IMR-90 (cell line): Measurements from ENCODE around the gene SERPINH1. TPM values are rescaled to one million over a fixed set of nuclear protein-coding genes. Genes with fewer than 3 reads are reported as not detected.

Source experiments
- ATAC-seq: fragments of 200-7000 bp; cut with Tn5 transposase; 2 replicates; pipeline ENCODE4 v1.9.1; 2020; ENCODE audit warnings: low read depth, mild to moderate bottlenecking, moderate library complexity
- BruUV-seq: library from RNA; stranded (reverse); fragments of 400-500 nt; replicated peaks from 2 replicates; lab custom pipeline; 2021; lab: Mats Ljungman, UMichigan
- CTCF ChIA-PET: fragments of 300-600 bp; formaldehyde crosslinking; extraction: SDS; loops from one replicate; lab custom pipeline; 2021; ENCODE audit warnings: antibody characterized with exemption; lab: Yijun Ruan, JAX
- POLR2A ChIA-PET: fragments of 300-600 bp; sonication (Branson Sonifier 250); formaldehyde crosslinking; loops from one replicate; lab custom pipeline; 2022; ENCODE audit warnings: antibody characterized with exemption; ENCODE audit not compliant: unreplicated experiment; lab: Charles Lee
- DNase-seq: peaks from one replicate; pipeline ENCODE4 v3.0.0; 2013
- H2AFZ ChIP-seq: replicated peaks from 2 replicates; pipeline ENCODE3; 2013; ENCODE audit warnings: low read length, mild to moderate bottlenecking; ENCODE audit not compliant: poor library complexity
- H2AK5ac ChIP-seq: 2 replicates; pipeline ENCODE4 v1.6.1; 2013; ENCODE audit warnings: low read depth, low read length, inconsistent platforms
- H2AK9ac ChIP-seq: replicated peaks from 2 replicates; pipeline ENCODE3; 2013; ENCODE audit warnings: mild to moderate bottlenecking, low read depth, low read length, moderate library complexity; ENCODE audit not compliant: poor library complexity
- H2BK120ac ChIP-seq: 2 replicates; pipeline ENCODE4 v1.6.1; 2013; ENCODE audit warnings: low read depth, low read length, inconsistent platforms
- H2BK15ac ChIP-seq: 3 replicates; pipeline ENCODE4 v1.6.1; 2013; ENCODE audit warnings: low read depth, low read length, inconsistent platforms
- H2BK20ac ChIP-seq: 2 replicates; pipeline ENCODE4 v1.6.1; 2013; ENCODE audit warnings: low read depth, mild to moderate bottlenecking, inconsistent platforms, low read length, moderate library complexity
- H2BK5ac ChIP-seq: 2 replicates; pipeline ENCODE4 v1.6.1; 2013; ENCODE audit warnings: mild to moderate bottlenecking, low read depth, low read length, inconsistent platforms; ENCODE audit not compliant: poor library complexity, severe bottlenecking
- H3K14ac ChIP-seq: replicated peaks from 2 replicates; pipeline ENCODE4 v1.6.1; 2013; ENCODE audit warnings: low read depth, low read length, inconsistent platforms
- H3K18ac ChIP-seq: 2 replicates; pipeline ENCODE4 v1.6.1; 2013; ENCODE audit warnings: low read depth, low read length, control low read depth
- H3K23ac ChIP-seq: 2 replicates; pipeline ENCODE4 v1.6.1; 2013; ENCODE audit warnings: low read depth, low read length, inconsistent platforms
- H3K27ac ChIP-seq: 2 replicates; pipeline ENCODE4 v1.5.1; 2013; ENCODE audit warnings: mild to moderate bottlenecking, control low read depth, low read length; ENCODE audit not compliant: insufficient read depth
- H3K27me3 ChIP-seq: 2 replicates; pipeline ENCODE4 v1.6.1; 2013; ENCODE audit warnings: low read length; ENCODE audit not compliant: control insufficient read depth, insufficient read depth
- H3K36me3 ChIP-seq: 2 replicates; pipeline ENCODE4 v1.6.1; 2013; ENCODE audit warnings: low read length, mixed read lengths; ENCODE audit not compliant: control insufficient read depth, insufficient read depth
- H3K4ac ChIP-seq: 2 replicates; pipeline ENCODE4 v1.6.1; 2013; ENCODE audit warnings: low read depth, low read length, inconsistent platforms
- H3K4me1 ChIP-seq: 2 replicates; pipeline ENCODE4 v1.6.1; 2013; ENCODE audit warnings: low read length, mixed read lengths; ENCODE audit not compliant: control insufficient read depth, insufficient read depth
- H3K4me2 ChIP-seq: 2 replicates; pipeline ENCODE4 v1.6.1; 2013; ENCODE audit warnings: low read depth, mild to moderate bottlenecking, control low read depth, low read length, moderate library complexity
- H3K4me3 ChIP-seq: 2 replicates; pipeline ENCODE4 v1.5.1; 2013; ENCODE audit warnings: low read depth, mild to moderate bottlenecking, control low read depth, low read length, moderate library complexity; ENCODE audit not compliant: insufficient read depth
- H3K56ac ChIP-seq: 2 replicates; pipeline ENCODE4 v1.6.1; 2013; ENCODE audit warnings: low read length, inconsistent platforms; ENCODE audit not compliant: insufficient read depth; ENCODE audit errors: extremely low read depth
- H3K79me1 ChIP-seq, 2 experiments: 2 replicates each; pipeline ENCODE4 v1.6.1; 2013; ENCODE audit warnings: low read length in 2 of 2, inconsistent platforms in 1 of 2, low read depth in 1 of 2
- H3K9ac ChIP-seq: 2 replicates; pipeline ENCODE4 v1.6.1; 2013; ENCODE audit warnings: low read depth, low read length, control low read depth
- H3K9me1 ChIP-seq: 2 replicates; pipeline ENCODE4 v1.6.1; 2013; ENCODE audit warnings: low read length, inconsistent platforms; ENCODE audit not compliant: insufficient read depth
- H3K9me3 ChIP-seq: 2 replicates; pipeline ENCODE4 v1.6.1; 2013; ENCODE audit warnings: low read length; ENCODE audit not compliant: control insufficient read depth, insufficient read depth
- H4K20me1 ChIP-seq: 2 replicates; pipeline ENCODE4 v1.6.1; 2013; ENCODE audit warnings: low read length, inconsistent platforms; ENCODE audit not compliant: insufficient read depth
- H4K5ac ChIP-seq: 2 replicates; pipeline ENCODE4 v1.6.1; 2013; ENCODE audit warnings: mild to moderate bottlenecking, low read depth, low read length, control low read depth
- H4K8ac ChIP-seq, 2 experiments: 2 replicates each; pipeline ENCODE4 v1.6.1; 2013; ENCODE audit warnings: low read depth in 2 of 2, low read length in 2 of 2, control low read depth in 1 of 2, inconsistent platforms in 1 of 2
- H4K91ac ChIP-seq: 2 replicates; pipeline ENCODE4 v1.6.1; 2013; ENCODE audit warnings: low read depth, low read length, inconsistent platforms; ENCODE audit not compliant: insufficient read depth
- NFE2L2 ChIP-seq: fragments of 150-350 bp; IDR thresholded peaks from 2 replicates; pipeline ENCODE4 v1.6.1; 2016; ENCODE audit warnings: low read depth, mild to moderate bottlenecking, low read length
- POLR2A ChIP-seq: IDR thresholded peaks from 2 replicates; pipeline ENCODE4 v1.6.1; 2012; ENCODE audit warnings: mild to moderate bottlenecking, low read depth, low read length
- RFX5 ChIP-seq: IDR thresholded peaks from 2 replicates; pipeline ENCODE4 v1.8.0; 2012; ENCODE audit warnings: low read depth, mild to moderate bottlenecking, low read length, moderate library complexity
- SMC3 ChIP-seq: fragments of 150-350 bp; IDR thresholded peaks from 2 replicates; pipeline ENCODE4 v1.6.1; 2016; ENCODE audit warnings: low read depth, mild to moderate bottlenecking, antibody characterized with exemption, low read length, moderate library complexity
- WGBS, 2 experiments: methylation state at CpG; one replicate each; pipeline versions ENCODE4 v1.1.5 to v1.1.7; 2013; ENCODE audit warnings: missing lambda C conversion rate in 2 of 2; ENCODE audit not compliant: insufficient read length in 1 of 2; ENCODE audit errors: extremely low coverage in 2 of 2; 5-methylcytosine and 5-hydroxymethylcytosine counted together
- dilution Hi-C: fragments of 300-500 bp; cut with HindIII; formaldehyde crosslinking; loops from one replicate; pipeline ENCODE4 v1.14.3; 2018; ENCODE audit warnings: low sequenced_read_pairs; ENCODE audit not compliant: unreplicated experiment
- in situ Hi-C: fragments of 300-500 bp; cut with MboI; formaldehyde crosslinking; loops from 3 replicates; pipeline ENCODE4 v1.14.3; 2019; ENCODE audit warnings: low sequenced_read_pairs, inconsistent platforms, mixed read lengths
- intact Hi-C: fragments of 100-400 bp; cut with micrococcal nuclease; formaldehyde crosslinking; loops from 2 replicates; pipeline ENCODE4 v1.10.0; 2022
- polyA plus RNA-seq, 3 experiments: library from polyadenylated mRNA; depleted of rRNA; stranded (reverse); fragments of >200 nt; gene quantifications; 2 replicates each; pipeline ENCODE4 v1.2.3, GENCODE V29; 2012; ENCODE audit warnings: low replicate concordance in 1 of 3
- total RNA-seq: library from RNA; depleted of rRNA; stranded (reverse); fragments of >200 nt; gene quantifications from 2 replicates; pipeline ENCODE4 v1.2.3, GENCODE V29; 2012
- TF ChIP-seq, protein P1 (sequence below): fragments of 150-350 bp; IDR thresholded peaks from 2 replicates; pipeline ENCODE4 v1.6.1; 2016; ENCODE audit warnings: low read depth, mild to moderate bottlenecking, low read length, moderate library complexity, borderline replicate concordance
- TF ChIP-seq, protein P2 (sequence below): conservative IDR thresholded peaks from 2 replicates; pipeline ENCODE4 v1.5.1; 2012; ENCODE audit warnings: mild to moderate bottlenecking, low read depth, low read length, improper control_type of control experiment

Gene SERPINH1
- total and polyA plus RNA-seq, 2 of the 4 experiments (the other 2 are of a cell fraction), result 841 to 1,857 TPM

DNA sequence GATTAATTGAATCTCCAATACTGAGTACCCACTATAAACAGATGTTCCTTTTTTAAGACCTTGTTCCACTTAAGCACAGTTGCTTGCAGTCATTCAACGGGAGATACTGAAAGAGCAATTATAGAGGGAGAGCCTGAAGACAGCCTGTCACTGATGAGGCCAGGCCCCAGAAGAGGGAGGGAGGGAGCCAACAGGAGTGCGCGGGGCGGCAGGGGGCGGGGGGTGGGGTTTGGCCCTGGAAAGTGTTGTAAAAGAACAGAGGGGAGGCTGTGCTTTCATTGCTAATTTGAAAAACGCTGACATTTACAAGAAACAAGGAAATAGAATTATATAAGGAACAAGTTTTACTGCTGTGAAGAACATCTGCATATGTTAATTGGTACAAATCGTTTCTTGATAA lies 53.7 kb downstream of the SERPINH1 start:
- no peaks in the 10 kb centered on the region for H3K4me1 ChIP-seq
- no peak overlapping the region for H3K4ac ChIP-seq
- TF ChIP-seq, protein P1, sequence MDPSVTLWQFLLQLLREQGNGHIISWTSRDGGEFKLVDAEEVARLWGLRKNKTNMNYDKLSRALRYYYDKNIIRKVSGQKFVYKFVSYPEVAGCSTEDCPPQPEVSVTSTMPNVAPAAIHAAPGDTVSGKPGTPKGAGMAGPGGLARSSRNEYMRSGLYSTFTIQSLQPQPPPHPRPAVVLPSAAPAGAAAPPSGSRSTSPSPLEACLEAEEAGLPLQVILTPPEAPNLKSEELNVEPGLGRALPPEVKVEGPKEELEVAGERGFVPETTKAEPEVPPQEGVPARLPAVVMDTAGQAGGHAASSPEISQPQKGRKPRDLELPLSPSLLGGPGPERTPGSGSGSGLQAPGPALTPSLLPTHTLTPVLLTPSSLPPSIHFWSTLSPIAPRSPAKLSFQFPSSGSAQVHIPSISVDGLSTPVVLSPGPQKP, result no peak
- TF ChIP-seq, protein P2, sequence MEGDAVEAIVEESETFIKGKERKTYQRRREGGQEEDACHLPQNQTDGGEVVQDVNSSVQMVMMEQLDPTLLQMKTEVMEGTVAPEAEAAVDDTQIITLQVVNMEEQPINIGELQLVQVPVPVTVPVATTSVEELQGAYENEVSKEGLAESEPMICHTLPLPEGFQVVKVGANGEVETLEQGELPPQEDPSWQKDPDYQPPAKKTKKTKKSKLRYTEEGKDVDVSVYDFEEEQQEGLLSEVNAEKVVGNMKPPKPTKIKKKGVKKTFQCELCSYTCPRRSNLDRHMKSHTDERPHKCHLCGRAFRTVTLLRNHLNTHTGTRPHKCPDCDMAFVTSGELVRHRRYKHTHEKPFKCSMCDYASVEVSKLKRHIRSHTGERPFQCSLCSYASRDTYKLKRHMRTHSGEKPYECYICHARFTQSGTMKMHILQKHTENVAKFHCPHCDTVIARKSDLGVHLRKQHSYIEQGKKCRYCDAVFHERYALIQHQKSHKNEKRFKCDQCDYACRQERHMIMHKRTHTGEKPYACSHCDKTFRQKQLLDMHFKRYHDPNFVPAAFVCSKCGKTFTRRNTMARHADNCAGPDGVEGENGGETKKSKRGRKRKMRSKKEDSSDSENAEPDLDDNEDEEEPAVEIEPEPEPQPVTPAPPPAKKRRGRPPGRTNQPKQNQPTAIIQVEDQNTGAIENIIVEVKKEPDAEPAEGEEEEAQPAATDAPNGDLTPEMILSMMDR, result no peak
- TF ChIP-seq SMC3 (no peak), POLR2A (no peak), RFX5 (no peak), NFE2L2 (no peak)
- H3K14ac ChIP-seq, result no peak overlapping the region
- no peak for ATAC-seq
- 0 out of 2 replicates have a peak, but pooled peaks cover 1% of the 10 kb centered on the region for H3K36me3 ChIP-seq
- peaks cover 3% of the 10 kb centered on the region; the same call in 1 of the 2 replicates for H3K27me3 ChIP-seq
- H4K5ac ChIP-seq, result no peak overlapping the region
- no peak overlapping the region for H3K4me2 ChIP-seq
- H3K56ac ChIP-seq, result no peak overlapping the region
- no peak overlapping the region for H3K4me3 ChIP-seq
- ChIA-PET POLR2A (no interaction called here), CTCF (no interaction called here)
- dilution Hi-C loops (no loop called here), in situ Hi-C loops (no loop called here), intact Hi-C loops (no loop called here)
- no peak overlapping the region for H3K23ac ChIP-seq
- no peak for DNase-seq
- no peak overlapping the region for H2AK5ac ChIP-seq
- H2BK5ac ChIP-seq, result no peak overlapping the region
- no peaks in the 10 kb centered on the region for H3K9me1 ChIP-seq
- H2BK15ac ChIP-seq, result no peak overlapping the region
- no peak overlapping the region for H3K27ac ChIP-seq
- no peaks in the 10 kb centered on the region for H3K79me1 ChIP-seq
- H4K20me1 ChIP-seq, result no peaks in the 10 kb centered on the region
- H2BK120ac ChIP-seq, result no peak overlapping the region
- no CpG with 5 or more reads among the region's 7 CpGs for WGBS, 2 experiments
- H3K9ac ChIP-seq, result no peak overlapping the region
- no TSS peak for BruUV-seq
- no peak overlapping the region for H2BK20ac ChIP-seq
- no peak overlapping the region for H4K8ac ChIP-seq
- no peak overlapping the region for H3K18ac ChIP-seq
- no peak overlapping the region for H4K91ac ChIP-seq
- H3K9me3 ChIP-seq, result peaks cover 4% of the 10 kb centered on the region; the same call in 1 of the 2 replicates
- no peak overlapping the region for H2AFZ ChIP-seq
- no peak overlapping the region for H2AK9ac ChIP-seq
